ENCODE measurements around the gene NFATC1.

NFATC1 gene

DNA sequence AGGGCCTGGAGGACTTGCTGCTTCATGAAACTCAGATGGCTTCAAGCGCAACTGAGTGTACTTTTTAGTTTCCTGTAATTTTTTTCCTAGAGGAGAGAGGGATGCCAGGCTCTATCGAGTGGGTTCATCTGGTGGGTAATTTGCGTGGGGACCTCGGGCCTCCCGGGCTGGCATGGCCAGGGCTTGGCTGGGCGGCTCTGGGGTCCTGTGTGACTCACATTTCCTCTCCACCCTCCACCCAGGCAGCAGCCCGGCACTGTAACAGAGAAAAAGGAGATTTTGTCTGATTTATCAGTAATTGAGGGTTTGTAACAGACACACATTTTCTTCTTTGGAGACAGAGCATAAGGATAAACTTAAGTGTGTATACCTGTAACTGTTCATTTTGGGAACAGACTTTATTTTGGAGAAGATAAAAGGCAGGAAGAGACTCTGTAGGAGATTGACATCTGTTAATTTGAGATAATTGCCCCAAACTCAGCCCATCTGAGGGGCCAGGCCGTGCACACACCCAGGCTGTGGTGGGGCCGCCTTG lies 64.3 kb downstream of the NFATC1 start:
- no peak for DNase-seq

DNA sequence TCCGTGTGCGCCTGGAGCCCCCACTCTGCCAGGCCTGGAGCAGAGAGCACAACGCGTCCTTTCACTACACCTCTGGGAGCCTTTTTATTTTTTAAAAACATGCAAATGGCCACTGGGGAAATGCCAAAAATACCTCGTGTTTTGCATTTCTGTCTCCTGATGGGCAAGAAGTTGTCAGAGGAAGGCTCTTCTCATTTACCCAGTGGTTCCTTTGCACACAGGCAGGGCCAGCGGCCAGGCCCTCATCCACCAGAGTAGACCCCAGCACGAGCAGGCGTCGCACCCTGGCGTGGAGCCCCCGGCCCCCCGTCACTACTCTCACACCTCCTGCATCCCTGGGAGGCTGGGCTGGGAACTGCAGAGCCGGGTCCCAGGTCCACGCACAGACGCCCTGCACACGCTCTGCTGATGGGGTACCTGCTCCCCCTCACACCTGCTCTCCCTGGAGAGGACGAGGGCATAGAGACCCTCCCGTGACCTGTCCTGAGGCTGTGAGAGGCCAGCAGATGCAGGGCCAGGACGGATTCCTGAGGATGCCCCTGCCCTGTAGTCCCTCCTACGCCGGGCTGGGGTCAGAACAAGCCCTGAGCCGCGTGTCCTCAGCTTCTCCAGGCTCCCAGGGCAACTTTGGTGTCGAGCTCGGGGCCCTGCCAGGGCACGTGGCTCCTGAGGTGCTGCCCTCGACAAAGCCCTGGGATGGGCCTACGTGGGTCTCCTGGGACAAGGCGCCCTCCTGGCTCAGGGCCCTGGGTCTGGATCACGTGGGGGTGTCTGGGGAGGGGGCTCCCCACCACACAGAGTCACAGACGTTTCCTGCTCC lies 65.0 kb downstream of the NFATC1 start:
- no peak for DNase-seq

DNA sequence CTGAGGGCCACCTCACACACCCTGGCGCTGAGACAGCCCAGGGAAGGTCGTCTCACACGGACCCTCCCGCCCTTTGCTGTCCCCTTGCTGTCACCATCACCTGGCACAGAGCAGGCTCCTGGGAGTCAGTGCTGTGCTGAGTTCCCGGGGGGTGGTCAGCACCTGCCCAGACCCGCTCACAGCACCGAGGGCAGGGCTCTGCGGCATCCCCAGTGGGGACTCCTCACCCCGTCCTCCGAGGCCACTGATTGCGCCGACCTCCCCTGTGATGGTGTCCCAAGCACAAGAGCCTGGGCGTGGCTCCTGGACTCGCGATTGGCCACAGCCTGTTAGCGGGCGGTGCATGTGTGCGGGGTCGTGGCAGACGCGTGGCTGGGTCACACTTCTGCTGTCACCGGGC lies 65.9 kb downstream of the NFATC1 start:
- DNase-seq, result no peak

DNA sequence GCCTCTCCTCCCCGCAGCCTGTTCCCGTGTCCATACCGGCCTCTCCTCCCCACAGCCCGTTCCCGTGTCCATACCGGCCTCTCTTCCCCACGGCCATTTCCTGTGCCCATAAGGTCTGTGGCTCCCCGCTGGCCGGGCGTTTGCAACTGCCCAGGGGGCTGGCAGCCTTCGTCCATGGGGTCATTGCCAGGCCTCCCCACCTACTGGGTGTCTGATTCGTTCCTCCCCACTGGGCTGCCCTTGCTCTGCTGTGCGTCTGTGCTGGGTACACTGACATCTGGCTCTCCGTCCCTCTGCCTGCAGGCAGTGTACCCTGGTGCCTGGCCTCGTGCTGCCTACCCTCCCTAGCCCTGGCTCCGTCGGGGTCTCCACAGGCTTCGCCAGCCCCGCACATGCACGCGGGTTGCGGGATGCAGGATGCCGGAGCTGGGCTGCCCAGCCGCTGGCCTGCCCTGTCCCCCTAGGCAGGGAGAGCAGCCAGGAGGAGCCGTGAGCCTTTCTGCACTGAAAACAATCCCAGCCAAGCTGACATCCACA lies 67.8 kb downstream of the NFATC1 start:
- DNase-seq, result no peak

DNA sequence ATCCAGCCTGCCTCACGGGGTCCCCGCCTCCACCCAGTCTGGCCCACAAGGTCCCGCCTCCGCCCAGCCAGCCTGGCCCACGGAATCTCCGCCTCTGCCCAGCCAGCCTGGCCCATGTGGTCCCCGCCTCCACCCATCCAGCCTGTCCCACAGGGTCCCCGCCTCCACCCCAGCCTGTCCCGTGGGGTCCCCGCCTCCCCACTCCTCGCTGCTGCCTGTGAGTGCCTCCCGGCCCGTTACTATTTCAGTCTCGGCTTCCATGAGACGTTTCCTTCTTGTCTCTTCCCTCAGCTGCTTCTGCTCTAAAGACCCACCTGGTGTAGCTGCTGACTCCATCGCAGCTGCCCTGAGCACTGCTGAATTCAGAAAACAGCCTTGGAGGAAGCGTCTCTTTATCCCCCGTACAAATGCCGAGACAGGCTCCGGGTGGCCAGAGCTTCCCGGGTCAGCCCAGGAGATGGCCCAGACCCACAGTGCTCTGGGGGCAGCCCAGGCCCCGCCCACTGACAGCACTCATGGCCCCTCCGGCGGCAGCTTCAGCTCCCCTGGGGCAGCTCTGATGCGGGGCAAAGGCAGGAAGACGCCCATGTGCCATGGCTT lies 69.8 kb downstream of the NFATC1 start:
- no peak for DNase-seq

DNA sequence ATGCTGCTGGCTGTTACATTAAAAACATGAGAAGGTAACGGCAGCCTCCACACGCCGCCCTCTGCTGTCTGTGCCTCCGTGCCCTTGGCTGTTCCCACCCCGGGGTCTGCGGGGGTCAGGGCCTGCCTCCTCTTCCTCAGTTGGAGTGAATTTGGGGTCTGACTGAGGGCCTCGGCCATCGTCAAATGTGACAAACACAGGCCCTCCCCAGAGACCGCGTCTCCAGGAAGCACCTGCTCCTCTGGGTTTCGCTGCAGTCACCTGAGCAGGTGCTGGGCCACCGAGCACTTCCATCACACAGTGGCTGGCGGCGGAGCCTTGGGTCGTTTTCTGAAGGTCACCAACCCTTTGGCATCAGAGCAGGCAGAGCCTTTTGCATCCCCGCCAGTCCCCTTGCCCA lies 70.9 kb downstream of the NFATC1 start:
- DNase-seq, result no peak

DNA sequence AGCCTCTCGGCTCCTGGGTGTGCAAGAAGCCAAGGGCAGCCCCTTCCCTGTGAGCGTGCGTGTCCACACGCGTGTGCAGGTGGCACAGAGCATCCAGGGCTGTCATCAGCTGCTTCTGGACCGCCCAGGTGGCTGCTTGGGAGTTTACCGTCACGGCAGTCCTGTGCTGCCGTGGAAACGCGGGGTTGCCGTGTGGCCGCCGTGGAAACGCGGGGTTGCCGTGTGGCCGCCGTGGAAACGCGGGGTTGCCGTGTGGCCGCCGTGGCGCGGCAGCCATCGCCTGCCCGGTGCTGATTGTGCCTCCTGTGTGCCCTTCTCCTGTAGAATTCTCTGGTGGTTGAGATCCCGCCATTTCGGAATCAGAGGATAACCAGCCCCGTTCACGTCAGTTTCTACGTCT lies 71.4 kb downstream of the NFATC1 start:
- no peak for DNase-seq

DNA sequence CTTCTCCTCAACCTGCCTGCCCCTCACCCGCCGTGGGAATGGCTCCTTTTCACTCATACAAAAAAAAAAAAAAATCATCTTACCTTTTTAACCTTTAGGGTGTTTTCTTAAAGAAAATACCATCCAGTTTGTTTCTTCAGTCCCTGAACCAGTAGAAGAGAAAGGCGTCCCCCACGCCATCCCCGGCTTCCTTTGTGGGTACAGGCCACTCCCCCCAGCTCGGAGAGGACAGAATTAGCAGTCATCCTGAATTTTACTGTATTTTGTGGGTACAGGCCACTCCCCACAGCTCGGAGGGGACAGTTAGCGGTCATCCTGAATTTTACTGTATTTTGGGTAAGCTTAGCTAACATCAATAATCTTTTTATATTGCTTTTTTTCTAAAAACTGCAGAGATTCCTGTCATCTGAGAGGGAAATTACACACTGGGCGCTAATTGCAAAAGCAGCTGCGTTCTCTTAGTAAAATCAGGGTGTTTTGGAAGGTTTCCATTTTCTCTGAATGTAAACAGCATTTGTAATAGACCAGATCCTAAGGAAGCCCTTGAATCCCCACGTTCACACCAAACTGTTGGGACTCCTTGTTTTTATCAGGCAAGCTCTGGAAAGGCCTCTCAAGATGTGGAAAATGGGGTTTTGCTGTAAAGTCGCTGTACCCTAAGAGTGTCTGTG lies 72.5 kb downstream of the NFATC1 start:
- no peak for DNase-seq

DNA sequence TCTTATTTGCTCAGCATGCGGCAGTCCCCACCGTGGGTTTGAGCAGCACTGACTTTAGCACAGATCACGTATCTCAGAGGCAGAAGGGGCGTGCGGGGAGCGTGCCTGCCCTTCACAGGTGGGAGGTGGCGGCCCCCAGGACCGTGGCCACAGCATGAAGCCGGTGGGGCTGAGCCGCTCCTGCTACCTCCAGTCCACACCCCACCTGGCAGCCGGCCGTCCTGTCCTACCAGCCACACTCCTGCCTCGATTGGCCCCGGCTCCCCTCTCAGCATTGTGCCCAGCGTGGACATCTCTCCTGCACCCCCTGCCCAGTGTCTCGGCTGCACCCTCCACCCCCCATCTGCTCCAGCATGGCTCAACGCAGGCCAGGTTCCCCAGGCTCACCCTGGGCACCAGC lies 73.6 kb downstream of the NFATC1 start:
- DNase-seq, result no peak

DNA sequence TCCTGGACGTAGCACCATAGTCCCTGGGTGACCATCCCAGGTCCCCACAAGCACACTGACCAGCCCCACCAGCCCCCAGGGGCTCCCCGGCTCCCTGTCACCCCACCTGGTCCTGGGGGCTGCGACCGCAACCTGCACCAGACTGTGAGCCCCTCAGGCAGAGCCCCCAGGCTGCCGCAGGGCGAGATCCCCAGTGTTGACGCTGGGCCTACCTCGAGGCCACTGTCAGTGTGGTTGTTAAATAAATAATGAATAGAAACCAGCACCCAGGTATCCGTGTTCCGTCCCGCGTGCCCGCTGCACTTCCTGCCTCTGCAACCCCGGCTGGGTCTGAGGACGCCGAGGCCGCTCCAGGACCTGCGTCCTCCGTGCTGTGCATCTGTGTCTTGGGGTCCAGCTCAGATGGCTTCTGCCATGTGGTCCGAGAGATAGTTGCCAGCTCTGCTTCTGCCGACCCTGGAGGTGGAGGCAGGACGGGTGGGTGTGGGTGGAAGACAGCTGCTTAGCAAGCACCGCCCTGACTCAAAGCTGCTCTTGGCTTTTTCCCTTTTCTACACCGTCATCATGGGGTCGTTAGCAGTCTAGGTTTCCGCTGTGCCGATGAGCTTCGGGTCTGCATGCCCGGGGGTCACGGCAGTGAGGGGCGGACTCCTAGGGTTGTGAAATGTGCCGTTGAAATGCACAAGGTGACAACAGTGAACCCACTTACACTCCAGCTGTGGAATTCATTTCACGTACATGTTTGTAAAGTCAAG lies 74.2 kb downstream of the NFATC1 start:
- no peak for DNase-seq

DNA sequence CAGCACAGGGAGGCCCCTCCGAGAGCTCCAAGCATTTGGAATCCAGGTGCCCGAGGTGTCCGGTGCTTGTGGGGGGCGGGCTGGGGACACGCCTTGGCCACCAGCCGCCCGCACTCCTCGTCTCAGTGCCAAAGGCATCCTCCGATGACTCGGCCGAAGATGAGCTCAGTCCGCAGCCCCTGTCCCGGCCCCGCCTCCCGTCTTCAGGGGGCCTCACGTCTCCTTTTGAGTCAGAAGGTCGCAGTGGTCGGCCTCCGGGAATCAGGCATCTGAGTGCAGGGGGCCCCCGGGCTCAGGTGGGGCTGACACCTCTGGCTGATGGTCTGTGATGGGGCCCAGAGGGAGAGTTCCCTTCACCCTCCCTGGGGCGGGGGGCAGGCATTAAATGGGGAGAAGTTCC lies 74.8 kb downstream of the NFATC1 start:
- no peak for DNase-seq

DNA sequence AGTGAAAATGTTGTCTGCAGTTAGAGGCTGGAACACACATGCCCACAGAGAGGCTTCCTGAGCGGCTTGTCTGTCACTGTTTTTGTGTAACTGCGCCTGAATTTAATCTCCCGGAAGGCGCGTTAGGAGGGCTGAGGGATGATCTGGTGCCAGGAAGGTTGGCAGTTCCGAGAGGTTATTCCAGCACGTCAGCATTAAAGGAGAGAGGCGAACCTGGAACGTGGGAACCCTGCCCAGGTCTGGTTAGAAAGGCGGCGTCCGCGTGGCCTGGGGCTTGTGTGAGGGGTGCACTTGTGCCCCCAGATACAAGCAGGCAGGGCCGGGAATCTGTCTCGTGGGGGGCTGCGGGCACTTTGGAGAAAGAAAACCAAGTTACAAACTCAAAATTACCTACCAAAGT lies 75.3 kb downstream of the NFATC1 start:
- no peak for DNase-seq

DNA sequence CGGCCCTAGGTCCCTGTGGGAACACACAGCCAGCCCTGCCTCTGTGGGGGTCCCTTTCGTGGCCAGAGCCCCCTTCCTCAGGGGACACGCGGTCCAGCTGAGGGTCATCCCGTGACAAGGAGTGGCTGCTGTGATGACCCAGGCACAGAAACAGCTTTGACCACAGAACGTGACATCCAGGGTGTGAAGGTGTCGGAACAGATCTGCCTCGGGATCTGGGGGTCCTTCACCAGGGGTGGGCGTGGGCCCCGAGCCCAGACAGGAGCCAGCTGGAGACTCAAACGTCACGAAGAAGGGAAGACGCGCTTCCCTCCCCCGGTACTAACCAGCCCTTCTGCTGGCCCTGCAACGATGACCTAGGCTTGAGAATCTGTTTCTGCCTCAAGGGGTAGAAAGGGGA lies 75.9 kb downstream of the NFATC1 start:
- DNase-seq, result no peak

DNA sequence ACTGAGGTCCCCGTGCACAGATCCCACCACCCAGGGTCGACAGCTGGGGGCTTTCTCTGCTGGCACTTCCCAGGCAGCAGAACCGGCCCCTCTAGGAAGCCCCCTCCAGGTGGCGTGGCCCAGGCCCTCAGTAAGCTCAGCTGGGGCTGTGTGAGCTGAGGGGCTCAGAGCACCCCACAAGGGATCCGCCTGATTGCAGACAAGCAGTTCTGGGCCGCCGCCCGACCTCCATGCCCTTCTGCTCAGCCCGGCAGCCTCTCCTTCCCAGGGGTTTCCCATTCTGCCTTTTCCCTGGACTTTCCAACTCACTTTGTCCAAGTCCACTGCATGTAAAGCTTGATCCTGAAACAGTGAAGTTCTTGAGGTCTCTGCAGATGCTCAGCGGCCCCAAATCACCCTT lies 76.4 kb downstream of the NFATC1 start:
- no peak for DNase-seq

DNA sequence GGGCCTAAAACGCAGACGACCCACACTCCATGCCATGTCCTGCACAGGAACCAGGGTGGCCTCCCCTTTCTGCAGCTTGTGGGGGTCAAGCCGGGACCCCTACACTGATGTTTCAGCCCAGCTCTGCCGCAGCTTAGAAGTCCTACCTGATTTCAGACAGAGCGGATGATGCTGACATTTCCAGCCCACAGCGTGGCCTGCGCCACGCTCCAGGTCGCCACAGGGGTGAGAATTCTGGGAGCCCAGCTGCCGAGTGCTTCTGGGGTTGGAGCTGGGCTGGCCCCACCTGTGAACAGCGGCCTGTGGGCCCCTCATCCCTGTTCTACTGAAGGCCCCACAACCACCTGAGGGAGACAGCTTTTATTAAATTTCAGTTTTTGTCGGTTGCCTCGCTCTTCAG lies 77.2 kb downstream of the NFATC1 start:
- no peak for DNase-seq

DNA sequence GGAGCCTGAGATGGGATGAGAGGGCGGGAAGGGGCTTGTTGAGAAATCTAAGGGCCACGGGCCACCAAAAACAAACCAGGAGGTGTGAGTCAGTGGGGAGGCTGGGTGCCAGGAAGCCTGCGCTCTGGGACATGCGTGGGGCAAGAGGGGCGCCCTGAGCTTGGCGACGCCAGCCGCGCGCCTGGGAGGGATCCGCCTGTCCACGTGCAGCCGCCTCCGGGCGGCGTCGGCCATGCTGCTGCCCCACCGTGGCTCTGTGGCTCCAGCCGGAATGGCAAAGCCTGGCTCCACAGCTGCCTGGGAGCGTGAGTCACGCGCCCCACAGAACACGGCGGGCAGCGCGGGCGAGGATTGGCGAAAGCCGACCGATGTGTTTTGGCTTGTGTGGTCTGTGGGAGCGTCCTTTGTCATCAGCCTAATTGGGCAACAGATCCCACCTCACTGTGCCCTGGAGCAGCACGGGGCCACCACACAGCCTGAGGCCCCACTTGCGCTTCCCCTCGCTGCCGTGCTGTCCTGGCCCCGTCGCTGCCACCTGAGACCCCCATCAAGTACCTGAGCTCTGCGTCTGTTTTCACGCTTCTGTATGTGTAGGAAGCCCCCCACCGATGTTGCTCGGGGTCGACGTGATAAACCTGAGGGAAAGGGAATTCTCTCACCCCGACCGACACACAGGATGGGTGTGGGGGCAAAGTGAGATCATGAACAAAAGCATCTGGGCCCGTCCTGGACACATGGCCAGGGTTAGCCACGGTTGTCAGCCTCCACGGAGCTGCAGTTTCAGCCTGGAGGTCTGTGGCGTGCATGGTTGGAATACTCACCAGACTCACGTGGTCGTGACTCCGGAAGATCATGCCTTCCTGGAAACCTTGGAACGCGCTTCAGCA lies 80.5 kb downstream of the NFATC1 start:
- DNase-seq, result no peak

DNA sequence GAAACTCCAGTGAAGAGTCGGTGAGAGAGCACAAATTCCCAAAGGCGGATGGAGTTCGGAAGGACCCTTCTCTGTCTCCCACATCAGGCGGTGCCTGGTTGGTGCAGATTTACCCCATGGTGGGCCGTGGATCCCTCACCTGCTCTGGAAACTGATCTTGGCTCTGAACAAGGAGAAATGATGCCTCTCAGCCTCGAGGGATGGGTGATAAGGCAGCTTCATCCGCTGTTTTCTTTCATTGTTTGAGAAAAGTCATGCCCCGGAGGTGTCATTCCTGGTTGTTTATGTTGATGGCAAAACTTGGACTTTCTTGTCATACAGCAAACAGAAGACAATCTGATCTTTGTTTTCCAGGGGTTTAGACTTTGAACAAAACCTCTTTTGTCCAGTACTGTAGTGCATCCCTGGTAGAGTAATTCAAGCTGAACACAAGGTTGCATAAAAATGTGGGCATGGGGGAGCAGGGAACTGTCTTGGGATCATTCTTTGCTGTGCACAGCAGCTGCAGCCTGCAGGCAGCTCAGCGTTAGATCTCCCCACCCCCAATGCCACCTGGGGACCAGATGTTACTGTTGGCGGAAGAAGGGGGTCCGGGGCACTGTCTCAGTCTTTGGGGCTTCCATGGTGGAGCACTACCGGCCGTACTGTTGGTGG lies 81.3 kb downstream of the NFATC1 start:
- no peak for DNase-seq

DNA sequence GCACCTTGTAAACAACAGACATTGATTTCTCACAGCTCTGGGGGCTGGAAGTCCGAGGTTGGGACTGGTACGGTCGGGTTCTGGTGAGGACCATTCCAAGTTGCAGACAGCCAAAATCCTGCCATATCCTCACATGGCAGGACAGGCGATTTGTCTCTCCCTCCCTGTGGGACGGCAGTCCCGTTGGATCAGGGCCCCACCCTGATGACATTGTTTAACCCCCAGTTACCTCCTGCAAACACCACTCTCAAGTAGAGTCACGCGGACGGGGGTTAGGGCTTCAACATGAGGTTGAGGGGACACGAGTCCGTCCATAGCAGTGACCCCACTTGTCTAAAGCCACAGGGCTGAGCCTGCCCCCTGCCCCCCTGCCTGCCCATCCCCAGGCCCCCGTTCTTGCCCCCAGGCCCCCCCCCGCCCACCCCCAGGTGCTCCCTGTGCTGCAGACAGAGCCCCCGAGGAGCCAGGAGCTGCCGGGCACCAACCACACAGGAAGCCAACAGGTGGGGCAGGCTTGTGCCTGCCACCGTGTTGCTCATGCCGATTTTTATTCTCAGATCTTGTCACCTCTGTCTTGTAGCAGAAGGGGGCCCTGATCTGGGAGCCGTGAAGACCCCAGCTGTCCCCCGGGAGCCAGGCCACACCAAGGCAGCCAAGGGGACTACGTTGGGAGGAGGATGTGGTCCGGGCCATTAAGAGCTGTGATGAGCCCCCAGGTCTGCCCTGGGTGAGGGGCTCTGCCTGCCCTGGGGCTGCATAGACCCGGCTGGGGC lies 82.2 kb downstream of the NFATC1 start:
- no peak for DNase-seq

DNA sequence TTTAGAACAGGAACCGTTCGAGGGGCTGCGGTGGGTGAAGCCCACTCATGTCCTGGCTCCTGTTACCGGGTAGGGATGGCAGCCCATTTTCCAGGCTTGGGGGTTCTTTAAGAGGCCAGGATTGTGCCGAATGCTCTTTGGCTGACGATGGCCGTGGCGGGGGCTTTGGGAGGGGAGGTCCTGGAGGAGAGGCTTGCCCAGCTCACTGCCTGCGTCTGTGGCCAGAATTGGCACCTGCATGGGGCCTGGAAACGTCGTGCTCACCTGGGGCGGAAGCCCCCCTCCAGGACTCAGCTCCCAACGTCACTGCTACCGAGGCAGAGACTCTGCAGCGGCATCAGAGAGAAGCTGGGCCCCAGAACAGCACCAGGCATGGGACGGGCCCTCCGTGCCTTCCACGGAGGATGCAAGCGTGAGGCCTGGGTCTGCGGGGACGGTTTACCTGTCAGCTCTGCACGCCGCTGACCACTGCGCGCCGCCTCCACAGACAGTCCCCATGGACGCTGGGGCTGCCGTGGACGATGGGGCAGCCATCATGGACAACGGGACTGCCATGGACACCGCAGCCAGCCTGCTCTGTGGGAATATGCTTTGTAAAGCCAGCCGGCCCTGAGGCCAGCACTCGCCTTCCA lies 82.9 kb downstream of the NFATC1 start:
- DNase-seq, result no peak

DNA sequence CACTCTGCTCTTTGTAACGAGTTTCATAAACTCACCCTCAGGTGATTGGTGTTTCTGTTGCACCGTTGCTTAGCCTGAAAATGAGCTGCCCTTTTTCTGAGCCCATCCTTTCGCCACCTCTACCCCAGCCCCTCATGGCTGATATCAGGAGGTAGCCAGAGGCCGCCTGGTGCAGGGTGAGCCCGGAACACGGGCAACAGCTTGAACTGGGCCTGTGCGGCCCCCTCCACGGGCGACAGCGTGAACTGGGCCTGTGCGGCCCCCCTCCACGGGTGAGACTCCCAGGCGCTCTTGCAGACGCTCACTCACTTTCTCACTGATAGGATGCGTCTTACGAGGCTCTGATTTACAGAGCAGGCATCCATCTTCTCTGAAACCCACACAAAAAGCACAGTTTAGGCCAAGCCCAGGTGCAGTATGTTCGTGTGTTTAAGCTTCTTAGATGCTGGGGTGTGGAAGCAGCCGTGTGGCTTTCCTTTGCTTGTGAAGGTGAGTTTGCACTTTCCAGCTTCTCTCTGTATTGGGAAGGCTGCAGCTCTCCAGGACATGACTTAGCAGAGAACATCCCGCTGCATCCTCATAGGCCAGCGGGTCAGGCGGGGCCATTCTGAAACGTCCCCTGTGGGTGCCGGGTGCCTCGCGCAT lies 83.5 kb downstream of the NFATC1 start:
- DNase-seq, result no peak
